CD4-positive, alpha-beta T cell treated with Interleukin-17A for 4 hours (primary cell): ENCODE measurements around the gene PRKCD.

Experiments used
- DNase-seq: peaks from one replicate; pipeline ENCODE4 v3.0.0-alpha.2; 2020; ENCODE audit warnings: mixed read lengths

Gene PRKCD

GRCh38 chr3:53160660-53161449 lies at the start of gene PRKCD:
PRKCD (plus strand) TSS chr3:53161209; CDS start chr3:53178423, 17,214 bp downstream.
- peak; percentile 95 for DNase-seq

- no peak for DNase-seq
Measured at GRCh38 chr3:53111822-53112221, 49.2 kb upstream of the PRKCD start.

- DNase-seq = no peak
Measured at GRCh38 chr3:53113293-53114010, 47.6 kb upstream of the PRKCD start.

- peak; percentile 88 for DNase-seq
Measured at GRCh38 chr3:53114011-53114400, 47.0 kb upstream of the PRKCD start.

GRCh38 chr3:53114412-53115074 lies 46.5 kb upstream of the PRKCD start:
- DNase-seq = no peak

GRCh38 chr3:53116956-53117355 lies 44.1 kb upstream of the PRKCD start:
- no peak for DNase-seq

- DNase-seq = no peak
Measured at GRCh38 chr3:53120336-53120735, 40.7 kb upstream of the PRKCD start.

GRCh38 chr3:53122255-53122932 lies 38.6 kb upstream of the PRKCD start:
- no peak for DNase-seq

- DNase-seq = no peak
Measured at GRCh38 chr3:53122933-53123305, 38.1 kb upstream of the PRKCD start.

GRCh38 chr3:53123510-53123909 lies 37.5 kb upstream of the PRKCD start:
- DNase-seq = no peak

GRCh38 chr3:53123953-53124352 lies 37.1 kb upstream of the PRKCD start:
- DNase-seq = no peak

- no peak for DNase-seq
Measured at GRCh38 chr3:53126601-53127000, 34.4 kb upstream of the PRKCD start.

GRCh38 chr3:53129344-53129743 lies 31.7 kb upstream of the PRKCD start:
- no peak for DNase-seq

- DNase-seq = peak; percentile 99
Measured at GRCh38 chr3:53130179-53131061, 30.6 kb upstream of the PRKCD start, which contains the start of gene RFT1. RFT1 (minus strand) TSS chr3:53130435; CDS start chr3:53130400, 35 bp downstream.

GRCh38 chr3:53131096-53131495 lies 29.9 kb upstream of the PRKCD start:
- no peak for DNase-seq

GRCh38 chr3:53132347-53132746 lies 28.7 kb upstream of the PRKCD start:
- no peak for DNase-seq

GRCh38 chr3:53134631-53135232 lies 26.3 kb upstream of the PRKCD start:
- peak; percentile 70 for DNase-seq

- DNase-seq = no peak
Measured at GRCh38 chr3:53137221-53137620, 23.8 kb upstream of the PRKCD start.

- DNase-seq = no peak
Measured at GRCh38 chr3:53137835-53138446, 23.1 kb upstream of the PRKCD start.

- no peak for DNase-seq
Measured at GRCh38 chr3:53139906-53140846, 20.8 kb upstream of the PRKCD start.
